Right ventricle myocardium inferior (tissue), 1 donor: ENCODE data around the gene EPSTI1. TPM values are rescaled to one million over a fixed set of nuclear protein-coding genes. Genes with fewer than 3 reads are reported as not detected.
"Not testable (repeated sequence)": the region's sequence is repeated elsewhere in the genome, so short reads cannot be mapped to it uniquely, and the experiment has no call there.

Experiments used
- ATAC-seq: fragments of 200-7000 bp; cut with Tn5 transposase; one replicate; pipeline ENCODE4 v1.9.1; 2020; ENCODE audit warnings: mild to moderate bottlenecking, moderate library complexity
- DNase-seq: peaks from one replicate; pipeline ENCODE4 v3.0.0; 2021; ENCODE audit errors: missing footprints
- intact Hi-C: fragments of 100-400 bp; cut with DNase I; formaldehyde crosslinking; loops from one replicate; pipeline ENCODE4 v1.11.0; 2022
- total RNA-seq: library from RNA; stranded (reverse); fragmentation: NEBNext Ultra II Directional; extraction: Animal tissue kit (Norgen Biotek cat#: 25700); gene quantifications from one replicate; pipeline ENCODE4 v1.2.1, GENCODE V29; 2021
- donor health status: DM: no; HTN: yes; CAD: no; lungs with severe emphysema.

Gene EPSTI1
- total RNA-seq, 1 donor from 2014 or later: 3.8 TPM

GRCh38 chr13:43009506-43009905, 17.5 kb upstream of the EPSTI1 start:
- intact Hi-C loops: no loop called here
- ATAC-seq (no peak), DNase-seq (no peak)

- ATAC-seq: no peak
- intact Hi-C loops: no loop called here
- no peak for DNase-seq
Observed at GRCh38 chr13:43008596-43008995, 16.6 kb upstream of the EPSTI1 start.

- ATAC-seq (no peak), DNase-seq (no peak)
- intact Hi-C loops: no loop called here
Observed at GRCh38 chr13:43006893-43007631, 15.0 kb upstream of the EPSTI1 start.

GRCh38 chr13:43005460-43006236, 13.6 kb upstream of the EPSTI1 start:
- intact Hi-C loops: no loop called here
- no peak for ATAC-seq
- no peak for DNase-seq

GRCh38 chr13:43003729-43004128, 11.7 kb upstream of the EPSTI1 start:
- no peak for DNase-seq
- no peak for ATAC-seq
- intact Hi-C loops: no loop called here

GRCh38 chr13:43003010-43003409, 11.0 kb upstream of the EPSTI1 start:
- ATAC-seq (no peak), DNase-seq (no peak)
- intact Hi-C loops: no loop called here

- DNase-seq (no peak), ATAC-seq (no peak)
- intact Hi-C loops: no loop called here
Observed at GRCh38 chr13:43002021-43002420, 10.0 kb upstream of the EPSTI1 start.

GRCh38 chr13:43000676-43001075, 8.6 kb upstream of the EPSTI1 start:
- intact Hi-C loops: no loop called here

GRCh38 chr13:42999491-42999890, 7.5 kb upstream of the EPSTI1 start:
- ATAC-seq: no peak
- intact Hi-C loops: no loop called here
- no peak for DNase-seq

More at GRCh38 chr13:43000676-43001075, 8.6 kb upstream of the EPSTI1 start:
- DNase-seq (no peak), ATAC-seq (no peak)

- no peak for DNase-seq
- no peak for ATAC-seq
- intact Hi-C loops: no loop called here
Observed at GRCh38 chr13:42997381-42997780, 5.3 kb upstream of the EPSTI1 start.

- intact Hi-C loops: no loop called here
- ATAC-seq (no peak), DNase-seq (no peak)
Observed at GRCh38 chr13:42996584-42996983, 4.5 kb upstream of the EPSTI1 start.

GRCh38 chr13:42994878-42995277, 2.8 kb upstream of the EPSTI1 start:
- no peak for ATAC-seq
- intact Hi-C loops: no loop called here
- no peak for DNase-seq

- intact Hi-C loops: no loop called here
- DNase-seq (no peak), ATAC-seq (no peak)
Observed at GRCh38 chr13:42992764-42993122, 702 bp upstream of the EPSTI1 start.

- DNase-seq, ATAC-seq, intact Hi-C loops: not testable (repeated sequence)
Observed at GRCh38 chr13:42991233-42991897, 676 bp downstream of the EPSTI1 start.

GRCh38 chr13:42990291-42991232, 1.5 kb downstream of the EPSTI1 start:
- intact Hi-C loops: no loop called here
- ATAC-seq (no peak), DNase-seq (no peak)

GRCh38 chr13:42986176-42986574, 5.9 kb downstream of the EPSTI1 start:
- ATAC-seq (no peak), DNase-seq (no peak)
- intact Hi-C loops: no loop called here

- peak; percentile 84 for ATAC-seq
- DNase-seq: no peak
- intact Hi-C loops: no loop called here
Observed at GRCh38 chr13:42985312-42986175, 6.5 kb downstream of the EPSTI1 start.

- intact Hi-C loops: no loop called here
- DNase-seq: no peak
- ATAC-seq: no peak
Observed at GRCh38 chr13:42984691-42985090, 7.3 kb downstream of the EPSTI1 start.
